Ishikawa (cell line): Measurements from ENCODE around the gene RPRD1A.

Experiments used
- CEBPB ChIP-seq: IDR thresholded peaks from 2 replicates; pipeline ENCODE4 v1.6.1; 2012
- CREB1 ChIP-seq: IDR thresholded peaks from 2 replicates; pipeline ENCODE4 v1.6.1; 2012; ENCODE audit warnings: low read depth
- EGR1 ChIP-seq: IDR thresholded peaks from 2 replicates; pipeline ENCODE4 v1.6.1; 2012
- EP300 ChIP-seq: IDR thresholded peaks from 2 replicates; pipeline ENCODE4 v1.6.1; 2012; ENCODE audit warnings: borderline replicate concordance
- FOXM1 ChIP-seq: IDR thresholded peaks from 2 replicates; pipeline ENCODE4 v1.6.1; 2012; ENCODE audit warnings: low read depth, borderline replicate concordance
- MAX ChIP-seq: IDR thresholded peaks from 2 replicates; pipeline ENCODE4 v1.6.1; 2012
- NFIC ChIP-seq: IDR thresholded peaks from 2 replicates; pipeline ENCODE4 v1.6.1; 2012
- RAD21 ChIP-seq: IDR thresholded peaks from 2 replicates; pipeline ENCODE4 v1.6.1; 2012; ENCODE audit warnings: low read depth
- REST ChIP-seq: IDR thresholded peaks from 2 replicates; pipeline ENCODE4 v1.6.1; 2012; ENCODE audit warnings: low read depth, mild to moderate bottlenecking
- TAF1 ChIP-seq: IDR thresholded peaks from 2 replicates; pipeline ENCODE4 v1.6.1; 2012; ENCODE audit warnings: low read depth, mild to moderate bottlenecking
- TCF12 ChIP-seq: IDR thresholded peaks from 2 replicates; pipeline ENCODE4 v1.6.1; 2012; ENCODE audit warnings: low read depth
- TEAD4 ChIP-seq: IDR thresholded peaks from 2 replicates; pipeline ENCODE4 v1.6.1; 2012
- USF1 ChIP-seq: IDR thresholded peaks from 2 replicates; pipeline ENCODE4 v1.6.1; 2012
- YY1 ChIP-seq: IDR thresholded peaks from 2 replicates; pipeline ENCODE4 v1.6.1; 2012; ENCODE audit warnings: low read depth
- ZBTB7A ChIP-seq: IDR thresholded peaks from 2 replicates; pipeline ENCODE4 v1.6.1; 2012; ENCODE audit warnings: low read depth

RPRD1A gene

GRCh38 chr18:36058674-36059073, 8.7 kb downstream of the RPRD1A start:
- TF ChIP-seq REST (no peak), EP300 (no peak), NFIC (no peak), EGR1 (no peak), USF1 (no peak), TCF12 (no peak), TAF1 (no peak)

GRCh38 chr18:36051760-36052159, 15.6 kb downstream of the RPRD1A start:
- no peak for TF ChIP-seq TEAD4
- TF ChIP-seq EP300, result no peak

- TF ChIP-seq TAF1 (no peak), FOXM1 (no peak), NFIC (no peak), RAD21 (no peak), YY1 (no peak), TCF12 (no peak), USF1 (no peak), ZBTB7A (no peak), REST (no peak), EGR1 (no peak), EP300 (no peak), MAX (no peak), CEBPB (no peak), TEAD4 (no peak), CREB1 (no peak)
Measured at GRCh38 chr18:36050479-36050878, 16.9 kb downstream of the RPRD1A start.

- TF ChIP-seq USF1 (no peak), EGR1 (no peak), ZBTB7A (no peak), EP300 (no peak), YY1 (no peak), TEAD4 (no peak), TCF12 (no peak), FOXM1 (no peak), REST (no peak), MAX (no peak), NFIC (no peak), RAD21 (no peak), TAF1 (no peak), CREB1 (no peak), CEBPB (no peak)
Measured at GRCh38 chr18:36047521-36047920, 19.8 kb downstream of the RPRD1A start.

GRCh38 chr18:36046898-36047297, 20.5 kb downstream of the RPRD1A start:
- TF ChIP-seq REST, result no peak
- TF ChIP-seq EP300, result no peak
- no peak for TF ChIP-seq RAD21
- TF ChIP-seq EGR1, result no peak
- TF ChIP-seq TAF1, result no peak
- no peak for TF ChIP-seq TEAD4
- no peak for TF ChIP-seq MAX
- no peak for TF ChIP-seq CREB1
- no peak for TF ChIP-seq TCF12
- no peak for TF ChIP-seq ZBTB7A
- no peak for TF ChIP-seq YY1
- TF ChIP-seq CEBPB, result no peak
- TF ChIP-seq USF1, result no peak
- no peak for TF ChIP-seq FOXM1
- TF ChIP-seq NFIC, result no peak
